ENCODE data around the gene DDX42. TPM values are rescaled to one million over a fixed set of nuclear protein-coding genes. Genes with fewer than 3 reads are reported as not detected.

Gene DDX42
- total and polyA plus RNA-seq, 9 of the 15 experiments (the other 6 are each of a cell fraction or from before 2014, with no cell fraction given): 16.5 to 149 (median 87.6) TPM

GRCh38 chr17:63741408-63742173 is 32.4 kb upstream of the DDX42 start, which contains the start of gene STRADA (continued):
- TF ChIP-seq RERE (CRISPR knock-in tag; IDR thresholded peaks at IDR 0.05; ENCODE audit: borderline replicate concordance): no peak
- TF ChIP-seq SMARCE1 (IDR thresholded peaks at IDR 0.05): no peak
- peak; percentile 81; the same call in 1 of the 2 replicates for TF ChIP-seq POLR2AphosphoS5 (IDR thresholded peaks at IDR 0.05; ENCODE audit: control insufficient read depth, insufficient read depth, low read depth, low read length)
- no peak for TF ChIP-seq MLX (CRISPR knock-in tag; conservative IDR thresholded peaks at IDR 0.05)
- TF ChIP-seq ZFP30 (CRISPR knock-in tag; IDR thresholded peaks at IDR 0.05; ENCODE audit: borderline replicate concordance): no peak
- TF ChIP-seq TCF7 (IDR thresholded peaks at IDR 0.05; ENCODE audit: borderline replicate concordance): no peak
- 0 out of 2 replicates have a peak, but pooled peaks have one; percentile 4 for TF ChIP-seq MTA3 (IDR thresholded peaks at IDR 0.05; ENCODE audit: borderline replicate concordance)
- TF ChIP-seq PCBP1 (IDR thresholded peaks at IDR 0.05; ENCODE audit: low read depth, low read length, poor library complexity, severe bottlenecking): peak; percentile 91
- TF ChIP-seq BCOR (IDR thresholded peaks at IDR 0.05): peak; percentile 67
- TF ChIP-seq ZNF224 (CRISPR knock-in tag; IDR thresholded peaks at IDR 0.05): no peak
- TF ChIP-seq MNT (conservative IDR thresholded peaks at IDR 0.05): peak; percentile 53 to 74; a peak in 3 of 4 replicates
- TF ChIP-seq KAT7 (CRISPR knock-in tag; IDR thresholded peaks at IDR 0.05; ENCODE audit: borderline replicate concordance): no peak
- no peak for TF ChIP-seq ZNF717 (CRISPR knock-in tag; IDR thresholded peaks at IDR 0.05)
- TF ChIP-seq YY1 (IDR thresholded peaks at IDR 0.05; ENCODE audit: borderline replicate concordance in 1 of 3, control insufficient read depth in 1 of 3, extremely low read depth in 1 of 3, insufficient read depth in 3 of 3, insufficient read length in 1 of 3, insufficient replicate concordance in 2 of 3, low read depth in 1 of 3, low read length in 2 of 3): peak in 2 of 3 experiments; percentile 32 to 68
- 0 out of 2 replicates have a peak, but pooled peaks have one; percentile 50 for TF ChIP-seq HDAC2 (IDR thresholded peaks at IDR 0.05)
- no peak for TF ChIP-seq SMAD2 (IDR thresholded peaks at IDR 0.05; ENCODE audit: low read depth, low read length)
- no peak for TF ChIP-seq ZFPM2 (CRISPR knock-in tag; IDR thresholded peaks at IDR 0.05)
